PC-9 (cell line): Measurements from ENCODE around the gene CENPP. TPM values are rescaled to one million over a fixed set of nuclear protein-coding genes. Genes with fewer than 3 reads are reported as not detected.

Experiments
- BruUV-seq: library from RNA; stranded (reverse); fragments of 400-500 nt; replicated peaks from 2 replicates; lab custom pipeline; 2021; lab: Mats Ljungman, UMichigan
- CTCF ChIA-PET: fragments of 300-600 bp; sonication (Branson Sonifier 250); formaldehyde crosslinking; loops from one replicate; lab custom pipeline; 2022; ENCODE audit warnings: antibody characterized with exemption; lab: Charles Lee
- POLR2A ChIA-PET: fragments of 300-600 bp; sonication (Branson Sonifier 250); formaldehyde crosslinking; loops from one replicate; lab custom pipeline; 2022; ENCODE audit warnings: antibody characterized with exemption; ENCODE audit not compliant: unreplicated experiment; lab: Charles Lee
- DNase-seq, 2 experiments: peaks; one replicate each; pipeline versions ENCODE4 v3.0.0 to v3.0.0-alpha.2; 2015 to 2022; ENCODE audit warnings: mixed read lengths in 1 of 2
- H2AFZ ChIP-seq: fragments of 200-600 bp; sonication (generic); 2 replicates; pipeline ENCODE4 v1.8.1; 2017; ENCODE audit warnings: antibody characterized with exemption
- H3F3A ChIP-seq: fragments of 200-600 bp; sonication (generic); 2 replicates; pipeline ENCODE4 v1.8.1; 2017; ENCODE audit warnings: antibody characterized with exemption, mild to moderate bottlenecking, low read depth; ENCODE audit not compliant: insufficient read depth
- H3K27ac ChIP-seq: fragments of 200-600 bp; sonication (generic); 2 replicates; pipeline ENCODE4 v1.6.1; 2016; ENCODE audit warnings: mixed run types
- H3K27me3 ChIP-seq: fragments of 200-600 bp; sonication (generic); 2 replicates; pipeline ENCODE4 v1.6.1; 2016; ENCODE audit warnings: low read depth, mixed run types; ENCODE audit not compliant: insufficient read depth
- H3K36me3 ChIP-seq: fragments of 200-600 bp; sonication (generic); 2 replicates; pipeline ENCODE4 v1.6.1; 2016; ENCODE audit warnings: low read depth, mixed run types
- H3K4me1 ChIP-seq: fragments of 200-600 bp; sonication (generic); replicated peaks from 2 replicates; pipeline ENCODE4 v1.6.1; 2016; ENCODE audit warnings: mixed run types; ENCODE audit not compliant: insufficient read depth
- H3K4me2 ChIP-seq: fragments of 200-600 bp; sonication (generic); 2 replicates; pipeline ENCODE4 v1.6.1; 2017; ENCODE audit warnings: mixed run types
- H3K4me3 ChIP-seq: fragments of 200-600 bp; sonication (generic); 2 replicates; pipeline ENCODE4 v1.6.1; 2016; ENCODE audit warnings: mixed run types
- H3K79me2 ChIP-seq: fragments of 200-600 bp; sonication (generic); 2 replicates; pipeline ENCODE4 v1.6.1; 2017; ENCODE audit warnings: low read depth, mixed run types
- H3K9me2 ChIP-seq: fragments of 200-600 bp; sonication (generic); 2 replicates; pipeline ENCODE4 v1.8.1; 2017; ENCODE audit warnings: mild to moderate bottlenecking; ENCODE audit not compliant: insufficient read depth
- H3K9me3 ChIP-seq: fragments of 200-600 bp; sonication (generic); 2 replicates; pipeline ENCODE4 v1.8.1; 2016; ENCODE audit warnings: low read depth; ENCODE audit not compliant: insufficient read depth
- H4K20me1 ChIP-seq: fragments of 200-600 bp; sonication (generic); 2 replicates; pipeline ENCODE4 v1.8.1; 2017; ENCODE audit not compliant: insufficient read depth
- EZH2 ChIP-seq: fragments of 200-600 bp; sonication (generic); IDR thresholded peaks from 2 replicates; pipeline ENCODE4 v1.8.0; 2017; ENCODE audit warnings: antibody characterized with exemption, low read depth
- intact Hi-C: fragments of 100-400 bp; cut with micrococcal nuclease; formaldehyde crosslinking; loops from one replicate; pipeline ENCODE4 v1.10.0; 2022; ENCODE audit not compliant: unreplicated experiment
- total RNA-seq: library from RNA; stranded (reverse); gene quantifications from 2 replicates; pipeline ENCODE4 v1.2.3, GENCODE V29; 2021
- TF ChIP-seq, protein P1 (sequence below): fragments of 200-600 bp; sonication (generic); conservative IDR thresholded peaks from 2 replicates; pipeline ENCODE4 v1.6.1; 2017; ENCODE audit warnings: mixed run types, antibody characterized with exemption, mild to moderate bottlenecking, moderate library complexity

The CENPP gene
- total RNA-seq, 1 experiment from 2014 or later = 10.0 TPM

DNA sequence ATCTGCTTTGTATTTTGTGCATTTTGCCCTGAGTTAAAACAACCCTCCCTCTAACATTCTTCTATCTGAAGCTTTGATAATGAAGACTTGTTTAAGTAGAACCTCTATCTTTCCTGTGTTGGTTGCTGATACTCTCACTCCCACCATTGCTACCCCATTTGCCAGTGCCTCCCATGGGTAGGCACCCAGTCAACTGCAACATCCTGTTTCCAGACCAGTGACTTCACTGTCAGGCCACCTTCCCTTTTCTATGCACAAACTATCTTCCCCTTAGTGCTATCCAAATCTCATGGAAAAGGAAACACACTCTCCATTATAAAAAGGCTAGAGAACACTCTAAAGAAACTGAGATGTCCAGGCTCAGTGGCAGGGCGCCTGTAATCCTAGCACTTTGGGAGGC, 26.6 kb upstream of the CENPP start:
- TF ChIP-seq EZH2 = no peak
- TF ChIP-seq, protein P1, sequence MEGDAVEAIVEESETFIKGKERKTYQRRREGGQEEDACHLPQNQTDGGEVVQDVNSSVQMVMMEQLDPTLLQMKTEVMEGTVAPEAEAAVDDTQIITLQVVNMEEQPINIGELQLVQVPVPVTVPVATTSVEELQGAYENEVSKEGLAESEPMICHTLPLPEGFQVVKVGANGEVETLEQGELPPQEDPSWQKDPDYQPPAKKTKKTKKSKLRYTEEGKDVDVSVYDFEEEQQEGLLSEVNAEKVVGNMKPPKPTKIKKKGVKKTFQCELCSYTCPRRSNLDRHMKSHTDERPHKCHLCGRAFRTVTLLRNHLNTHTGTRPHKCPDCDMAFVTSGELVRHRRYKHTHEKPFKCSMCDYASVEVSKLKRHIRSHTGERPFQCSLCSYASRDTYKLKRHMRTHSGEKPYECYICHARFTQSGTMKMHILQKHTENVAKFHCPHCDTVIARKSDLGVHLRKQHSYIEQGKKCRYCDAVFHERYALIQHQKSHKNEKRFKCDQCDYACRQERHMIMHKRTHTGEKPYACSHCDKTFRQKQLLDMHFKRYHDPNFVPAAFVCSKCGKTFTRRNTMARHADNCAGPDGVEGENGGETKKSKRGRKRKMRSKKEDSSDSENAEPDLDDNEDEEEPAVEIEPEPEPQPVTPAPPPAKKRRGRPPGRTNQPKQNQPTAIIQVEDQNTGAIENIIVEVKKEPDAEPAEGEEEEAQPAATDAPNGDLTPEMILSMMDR = no peak
- BruUV-seq = no TSS peak
- Histone ChIP-seq H3K27me3 (no peaks in the 10 kb centered on the region), H3K27ac (no peak overlapping the region), H3K79me2 (peaks cover 3% of the 10 kb centered on the region; the same call in 1 of the 2 replicates), H3F3A (peaks cover 20% of the 10 kb centered on the region), H3K4me3 (no peak overlapping the region), H4K20me1 (no peaks in the 10 kb centered on the region; the same call in 1 of the 2 replicates), H3K4me2 (no peak overlapping the region), H3K4me1 (peaks cover 9% of the 10 kb centered on the region), H3K9me3 (no peaks in the 10 kb centered on the region), H3K36me3 (peaks cover 56% of the 10 kb centered on the region), H2AFZ (no peak overlapping the region), H3K9me2 (no peaks in the 10 kb centered on the region)
- intact Hi-C loops = no loop called here
- POLR2A ChIA-PET = interaction anchor here (0.7 kb wide), 1 partner anchor 371 kb away, joined by 9 read pairs; the partner anchor contains the start of gene IPPK
- CTCF ChIA-PET = no interaction called here
- no peak for DNase-seq

DNA sequence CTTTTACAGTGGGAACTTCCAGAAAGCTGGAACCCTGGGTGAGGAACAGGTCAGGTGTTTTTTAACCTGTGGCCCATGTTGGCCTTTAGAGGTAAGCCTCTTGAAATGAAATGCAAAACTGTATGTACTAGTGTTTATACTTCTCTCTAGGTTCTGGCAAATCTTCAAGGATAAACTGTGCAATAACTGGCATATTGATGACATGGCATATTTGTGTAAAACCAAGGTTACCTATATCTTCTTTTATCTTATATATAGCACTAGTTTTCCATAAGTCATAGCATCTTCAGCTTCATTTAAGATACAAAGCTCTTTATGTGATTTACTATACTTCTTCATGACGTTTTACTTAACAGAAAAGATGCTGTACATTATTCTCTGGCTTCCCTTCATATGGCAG, 24.8 kb upstream of the CENPP start:
- Histone ChIP-seq H3K79me2 (no peaks in the 10 kb centered on the region), H3K9me3 (no peaks in the 10 kb centered on the region), H3K4me3 (no peak overlapping the region), H3K4me1 (no peaks in the 10 kb centered on the region), H3K9me2 (no peaks in the 10 kb centered on the region), H4K20me1 (no peaks in the 10 kb centered on the region; the same call in 1 of the 2 replicates), H3K4me2 (no peak overlapping the region), H3K27ac (no peak overlapping the region), H3K36me3 (peaks cover 70% of the 10 kb centered on the region), H2AFZ (no peak overlapping the region), H3F3A (peaks cover 12% of the 10 kb centered on the region), H3K27me3 (no peaks in the 10 kb centered on the region)
- ChIA-PET CTCF (no interaction called here), POLR2A (no interaction called here)
- TF ChIP-seq EZH2 = no peak
- TF ChIP-seq, protein P1 = no peak
- intact Hi-C loops = loop anchor here (10.0 kb wide), 1 partner anchor 56 kb away; no protein-coding TSS in a partner anchor
- no peak for DNase-seq
- BruUV-seq = no TSS peak

DNA sequence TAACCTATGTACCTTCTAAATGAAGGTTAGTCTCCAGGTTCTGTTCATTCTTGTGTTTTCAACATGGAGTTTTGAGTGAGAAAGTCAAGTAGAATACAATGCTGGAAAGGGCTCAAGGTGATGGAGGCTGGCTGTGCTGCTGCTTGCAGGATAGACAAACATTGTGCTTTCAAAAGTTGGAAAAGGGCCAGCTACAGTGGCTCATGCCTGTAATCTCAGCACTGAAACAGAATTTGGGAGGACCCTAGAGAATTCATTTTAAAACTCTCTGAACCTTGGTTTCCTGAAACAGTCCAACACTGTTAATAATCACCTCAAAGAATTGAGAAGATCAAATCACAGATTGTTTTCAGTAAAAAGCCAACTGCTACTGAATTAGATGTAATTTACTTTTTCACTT, 16.9 kb upstream of the CENPP start:
- intact Hi-C loops = loop anchor here (10.0 kb wide), 1 partner anchor 64 kb away; no protein-coding TSS in a partner anchor
- H3K4me2 ChIP-seq = no peak overlapping the region
- no peak overlapping the region for H3K27ac ChIP-seq
- no peak overlapping the region for H3K4me3 ChIP-seq
- no peaks in the 10 kb centered on the region; the same call in 1 of the 2 replicates for H3F3A ChIP-seq
- POLR2A ChIA-PET = no interaction called here
- no peak for DNase-seq
- no peaks in the 10 kb centered on the region for H3K79me2 ChIP-seq
- TF ChIP-seq EZH2 = no peak
- TF ChIP-seq, protein P1 = no peak
- CTCF ChIA-PET = interaction anchor here (0.6 kb wide), 1 partner anchor 96 kb away, joined by 3 read pairs; no protein-coding TSS in a partner anchor
- H3K27me3 ChIP-seq = no peaks in the 10 kb centered on the region
- H3K36me3 ChIP-seq = peaks cover 45% of the 10 kb centered on the region
- H4K20me1 ChIP-seq = peaks cover 11% of the 10 kb centered on the region; the same call in 1 of the 2 replicates
- no peaks in the 10 kb centered on the region for H3K9me2 ChIP-seq
- no peaks in the 10 kb centered on the region for H3K4me1 ChIP-seq
- no peaks in the 10 kb centered on the region for H3K9me3 ChIP-seq
- no peak overlapping the region for H2AFZ ChIP-seq
- BruUV-seq = no TSS peak
